PC-3 (cell line): ENCODE results near the gene SUMO2. TPM values are rescaled to one million over a fixed set of nuclear protein-coding genes. Genes with fewer than 3 reads are reported as not detected.

Experiments
- ATAC-seq: fragments of 200-7000 bp; cut with Tn5 transposase; 2 replicates; pipeline ENCODE4 v1.9.1; 2020; ENCODE audit warnings: mild to moderate bottlenecking, moderate library complexity
- BruUV-seq: library from RNA; stranded (reverse); fragments of 400-500 nt; replicated peaks from 2 replicates; lab custom pipeline; 2021; lab: Mats Ljungman, UMichigan
- CTCF ChIA-PET: fragments of 300-600 bp; sonication (Branson Sonifier 250); formaldehyde crosslinking; loops from one replicate; lab custom pipeline; 2022; ENCODE audit warnings: antibody characterized with exemption; lab: Charles Lee
- POLR2A ChIA-PET: fragments of 300-600 bp; sonication (Branson Sonifier 250); formaldehyde crosslinking; loops from one replicate; lab custom pipeline; 2022; ENCODE audit warnings: antibody characterized with exemption; ENCODE audit not compliant: unreplicated experiment; lab: Charles Lee
- DNase-seq: peaks from one replicate; pipeline ENCODE4 v3.0.0-alpha.2; 2015
- H2AFZ ChIP-seq: fragments of 300-600 bp; sonication (generic); 2 replicates; pipeline ENCODE4 v1.6.0; 2016; ENCODE audit warnings: antibody characterized with exemption, low read length
- H3F3A ChIP-seq: fragments of 300-600 bp; sonication (generic); one replicate; pipeline ENCODE4 v1.6.0; 2017; ENCODE audit warnings: antibody characterized with exemption, low read length, control low read depth, mild to moderate bottlenecking; ENCODE audit not compliant: unreplicated experiment
- H3K27ac ChIP-seq: fragments of 300-600 bp; sonication (generic); 2 replicates; pipeline ENCODE4 v1.5.1; 2016; ENCODE audit warnings: mild to moderate bottlenecking, low read length
- H3K27me3 ChIP-seq: fragments of 300-600 bp; sonication (generic); 2 replicates; pipeline ENCODE4 v1.6.1; 2016; ENCODE audit warnings: low read length, mixed read lengths
- H3K36me3 ChIP-seq: fragments of 300-600 bp; sonication (generic); 2 replicates; pipeline ENCODE4 v1.6.1; 2016; ENCODE audit warnings: low read depth, mixed run types, low read length, mixed read lengths
- H3K4me1 ChIP-seq: fragments of 300-600 bp; sonication (generic); 2 replicates; pipeline ENCODE4 v1.5.1; 2016; ENCODE audit warnings: low read length; ENCODE audit not compliant: insufficient read depth
- H3K4me2 ChIP-seq: fragments of 300-600 bp; sonication (generic); 2 replicates; pipeline ENCODE4 v1.6.0; 2016; ENCODE audit warnings: low read length
- H3K4me3 ChIP-seq: fragments of 300-600 bp; sonication (generic); 2 replicates; pipeline ENCODE4 v1.5.1; 2016; ENCODE audit warnings: mild to moderate bottlenecking, low read length, mixed read lengths
- H3K79me2 ChIP-seq: fragments of 300-600 bp; sonication (generic); 2 replicates; pipeline ENCODE4 v1.6.1; 2017; ENCODE audit warnings: low read length, mixed read lengths
- H3K9ac ChIP-seq: fragments of 300-600 bp; sonication (generic); 2 replicates; pipeline ENCODE4 v1.6.0; 2016; ENCODE audit warnings: mild to moderate bottlenecking, low read length
- H3K9me2 ChIP-seq: fragments of 300-600 bp; sonication (generic); replicated peaks from 2 replicates; pipeline ENCODE4 v1.6.1; 2016; ENCODE audit warnings: mixed run types, low read length, mixed read lengths
- H3K9me3 ChIP-seq: fragments of 300-600 bp; sonication (generic); 2 replicates; pipeline ENCODE4 v1.6.1; 2016; ENCODE audit warnings: low read length, mixed read lengths
- H4K20me1 ChIP-seq: fragments of 300-600 bp; sonication (generic); 2 replicates; pipeline ENCODE4 v1.6.1; 2016; ENCODE audit warnings: low read length, mixed read lengths
- CTCF ChIP-seq: fragments of 300-600 bp; sonication (generic); conservative IDR thresholded peaks from 2 replicates; pipeline ENCODE4 v1.5.1; 2017; ENCODE audit warnings: antibody characterized with exemption, low read depth, mild to moderate bottlenecking, low read length
- EZH2 ChIP-seq: fragments of 300-600 bp; sonication (generic); IDR thresholded peaks from one replicate; pipeline ENCODE4 v1.6.1; 2017; ENCODE audit warnings: antibody characterized with exemption, mild to moderate bottlenecking, low read length; ENCODE audit not compliant: unreplicated experiment
- EZH2phosphoT487 ChIP-seq: fragments of 300-600 bp; sonication (generic); IDR thresholded peaks from 2 replicates; pipeline ENCODE4 v1.6.1; 2018; ENCODE audit warnings: mild to moderate bottlenecking, antibody characterized with exemption, low read length, borderline replicate concordance
- intact Hi-C: fragments of 100-400 bp; cut with micrococcal nuclease; formaldehyde crosslinking; loops from 2 replicates; pipeline ENCODE4 v1.9.0; 2023
- total RNA-seq: library from RNA; depleted of rRNA; stranded (reverse); fragments of >200 nt; gene quantifications from 2 replicates; pipeline ENCODE4 v1.2.3, GENCODE V29; 2014

SUMO2 gene
- total RNA-seq, 1 experiment from 2014 or later: 282 TPM

GRCh38 chr17:75155191-75155601 lies 27.6 kb downstream of the SUMO2 start:
- ChIA-PET POLR2A (interaction anchor here (0.6 kb wide), 1 partner anchor 19 kb away, joined by 3 read pairs; no protein-coding TSS in a partner anchor), CTCF (interaction anchor here (1.0 kb wide), 1 partner anchor 42 kb away, joined by 3 read pairs; no protein-coding TSS in a partner anchor)
- Histone ChIP-seq H3K79me2 (peaks cover 56% of the 10 kb centered on the region), H3K4me1 (peaks cover 49% of the 10 kb centered on the region), H3K9me3 (no peaks in the 10 kb centered on the region), H3K36me3 (0 out of 2 replicates have a peak, but pooled peaks cover 6% of the 10 kb centered on the region), H3K4me2 (peak overlapping the region; percentile 61), H2AFZ (0 out of 2 replicates have a peak overlapping the region, but pooled peaks have one; percentile 17), H4K20me1 (peaks cover 35% of the 10 kb centered on the region), H3F3A (peaks cover 18% of the 10 kb centered on the region), H3K27me3 (no peaks in the 10 kb centered on the region), H3K9ac (no peak overlapping the region), H3K27ac (peak overlapping the region; percentile 63), H3K4me3 (peak overlapping the region; percentile 25; the same call in 1 of the 2 replicates), H3K9me2 (no peaks in the 10 kb centered on the region)
- intact Hi-C loops: loop anchor here (2.0 kb wide), 1 partner anchor 30 kb away; no protein-coding TSS in a partner anchor
- TF ChIP-seq CTCF (no peak), EZH2 (no peak), EZH2phosphoT487 (no peak)
- BruUV-seq: no TSS peak
- DNase-seq (peak; percentile 43), ATAC-seq (no peak)

GRCh38 chr17:75154195-75155106 lies 28.3 kb downstream of the SUMO2 start, which contains the start of gene JPT1:
TSS of gene JPT1 (minus strand) at chr17:75154512. CDS start at chr17:75154397, 115 bp downstream.
- Histone ChIP-seq H3K27ac (peak within 1 kb of the TSS; percentile 63), H2AFZ (0 out of 2 replicates have a peak within 1 kb of the TSS, but pooled peaks have one; percentile 17), H3K4me2 (peak within 1 kb of the TSS; percentile 95), H3K4me1 (peaks cover 47% of the 10 kb centered on the region), H3K9ac (peak within 1 kb of the TSS; percentile 87), H3K79me2 (peaks cover 64% of the 10 kb centered on the region), H3F3A (peaks cover 10% of the 10 kb centered on the region), H3K36me3 (peaks cover 6% of the 10 kb centered on the region; the same call in 1 of the 2 replicates), H3K4me3 (peak within 1 kb of the TSS; percentile 82), H3K9me3 (no peaks in the 10 kb centered on the region), H3K9me2 (no peaks in the 10 kb centered on the region), H4K20me1 (peaks cover 43% of the 10 kb centered on the region), H3K27me3 (no peaks in the 10 kb centered on the region)
- intact Hi-C loops: loop anchor here (2.0 kb wide), 1 partner anchor 30 kb away; no protein-coding TSS in a partner anchor
- no TSS peak for BruUV-seq
- ChIA-PET CTCF (interaction anchor here (0.6 to 1.0 kb wide), 2 partner anchors 41 to 47 kb away, joined by 3 to 4 read pairs; no protein-coding TSS in a partner anchor), POLR2A (interaction anchor here (0.5 to 0.6 kb wide), 2 partner anchors 20 to 88 kb away, joined by 3 read pairs; no protein-coding TSS in a partner anchor)
- TF ChIP-seq EZH2phosphoT487: no peak
- TF ChIP-seq EZH2: no peak
- ATAC-seq: peak; percentile 83
- peak; percentile 100 for DNase-seq

- peaks cover 70% of the 10 kb centered on the region for H3K79me2 ChIP-seq
- H3K27ac ChIP-seq: peak overlapping the region; percentile 36
- H3K36me3 ChIP-seq: peaks cover 9% of the 10 kb centered on the region; the same call in 1 of the 2 replicates
- no peaks in the 10 kb centered on the region for H3K9me3 ChIP-seq
- CTCF ChIA-PET: no interaction called here
- peak overlapping the region; percentile 82 for H3K4me3 ChIP-seq
- POLR2A ChIA-PET: interaction anchor here (0.5 kb wide), 1 partner anchor 87 kb away, joined by 3 read pairs; no protein-coding TSS in a partner anchor
- peak overlapping the region; percentile 95 for H3K4me2 ChIP-seq
- H3F3A ChIP-seq: peaks cover 7% of the 10 kb centered on the region
- peak overlapping the region; percentile 87 for H3K9ac ChIP-seq
- peaks cover 43% of the 10 kb centered on the region for H3K4me1 ChIP-seq
- H3K27me3 ChIP-seq: no peaks in the 10 kb centered on the region
- TF ChIP-seq CTCF (no peak), EZH2phosphoT487 (no peak), EZH2 (no peak)
- H2AFZ ChIP-seq: no peak overlapping the region
- H3K9me2 ChIP-seq: no peaks in the 10 kb centered on the region
- intact Hi-C loops: loop anchor here (2.0 kb wide), 1 partner anchor 29 kb away; no protein-coding TSS in a partner anchor
- ATAC-seq (peak; percentile 11), DNase-seq (peak; percentile 12)
- peaks cover 47% of the 10 kb centered on the region for H4K20me1 ChIP-seq
- no TSS peak for BruUV-seq
Observed at GRCh38 chr17:75153780-75154194, 29.0 kb downstream of the SUMO2 start.
